Measurements from ENCODE around the gene PRKCB. TPM values are rescaled to one million over a fixed set of nuclear protein-coding genes. Genes with fewer than 3 reads are reported as not detected.

Gene PRKCB
- polyA plus RNA-seq, 2 of the 4 experiments (the other 2 are of a cell fraction): 0.09 to 0.22 TPM

- Histone ChIP-seq H3K9me3 (no peaks in the 10 kb centered on the region), H3K4me2 (no peak overlapping the region), H3K4me1 (peaks cover 37% of the 10 kb centered on the region), H3K27ac (no peak overlapping the region), H3K4me3 (no peak overlapping the region)
- ChIA-PET CTCF (interaction anchor here (0.9 to 1.0 kb wide), 2 partner anchors 101 to 108 kb away, joined by 3 to 4 read pairs; no protein-coding TSS in a partner anchor), POLR2A (no interaction called here)
- ATAC-seq (no peak), DNase-seq (ENCODE audit: low read depth in 1 of 2, low spot score in 1 of 2) (no peak), FAIRE-seq (no peak)
- TF ChIP-seq HEYL (CRISPR knock-in tag; IDR thresholded peaks at IDR 0.05) (no peak), MAX (IDR thresholded peaks at IDR 0.05) (no peak), FOXS1 (CRISPR knock-in tag; IDR thresholded peaks at IDR 0.05) (no peak), HOXA7 (CRISPR knock-in tag; IDR thresholded peaks at IDR 0.05) (no peak), NR3C1 (IDR thresholded peaks at IDR 0.05) (no peak), CBX2 (IDR thresholded peaks at IDR 0.05; ENCODE audit: borderline replicate concordance, low read depth) (no peak), ZFP36 (IDR thresholded peaks at IDR 0.05; ENCODE audit: borderline replicate concordance, partially characterized antibody) (no peak)
- 76% methylated on average over 9 of the region's 9 CpGs for WGBS (ENCODE audit: missing lambda C conversion rate)
Observed at GRCh38 chr16:23908790-23909189, 73.0 kb downstream of the PRKCB start.

- no peak for FAIRE-seq
- Histone ChIP-seq H3K4me1 (peaks cover 26% of the 10 kb centered on the region), H3K4me3 (no peak overlapping the region), H3K27ac (no peak overlapping the region), H3K9me3 (no peaks in the 10 kb centered on the region), H3K4me2 (no peak overlapping the region)
- ATAC-seq: no peak
- ChIA-PET CTCF (interaction anchor here (0.9 to 1.0 kb wide), 2 partner anchors 100 to 109 kb away, joined by 3 to 4 read pairs; no protein-coding TSS in a partner anchor), POLR2A (no interaction called here)
- WGBS (ENCODE audit: missing lambda C conversion rate): 68% methylated on average over 8 of the region's 8 CpGs
- no peak for DNase-seq (ENCODE audit: low read depth in 1 of 2, low spot score in 1 of 2)
- TF ChIP-seq MAFK (IDR thresholded peaks at IDR 0.05; ENCODE audit: partially characterized antibody) (no peak), MAZ (IDR thresholded peaks at IDR 0.05; ENCODE audit: borderline replicate concordance, low read depth, low read length) (no peak), MYC (IDR thresholded peaks at IDR 0.05; ENCODE audit: borderline replicate concordance, low read length) (no peak), BHLHE40 (IDR thresholded peaks at IDR 0.05; ENCODE audit: low read depth, low read length) (no peak), RFX5 (IDR thresholded peaks at IDR 0.05) (no peak), SREBF2 (IDR thresholded peaks at IDR 0.05) (no peak), RCOR1 (IDR thresholded peaks at IDR 0.05; ENCODE audit: low read depth, low read length) (no peak), POLR2AphosphoS2 (conservative IDR thresholded peaks at IDR 0.05; ENCODE audit: low read length) (no peak), EP300 (IDR thresholded peaks at IDR 0.05) (no peak), TP53 (CRISPR knock-in tag; IDR thresholded peaks at IDR 0.05) (no peak), RAD21 (conservative IDR thresholded peaks at IDR 0.05 in 1 of 2, IDR thresholded peaks at IDR 0.05 in 1 of 2) (no peak), EHMT2 (IDR thresholded peaks at IDR 0.05; ENCODE audit: low read depth) (no peak), ZNF302 (CRISPR knock-in tag; IDR thresholded peaks at IDR 0.05) (no peak), MAX (IDR thresholded peaks at IDR 0.05) (no peak), HOXA7 (CRISPR knock-in tag; IDR thresholded peaks at IDR 0.05) (no peak), CTCF (IDR thresholded peaks at IDR 0.05) (no peak), REST (IDR thresholded peaks at IDR 0.05) (no peak)
Observed at GRCh38 chr16:23909792-23910418, 74.1 kb downstream of the PRKCB start.

Data from A549 (cell line).